HCT116 (cell line): Measurements from ENCODE around the gene LRRC1. TPM values are rescaled to one million over a fixed set of nuclear protein-coding genes. Genes with fewer than 3 reads are reported as not detected.

ENCODE experiments used
- ATAC-seq: fragments of 200-7000 bp; cut with Tn5 transposase; 2 replicates; pipeline ENCODE4 v1.9.1; 2020; ENCODE audit warnings: mild to moderate bottlenecking, moderate library complexity
- BruUV-seq: library from RNA; stranded (reverse); fragments of 400-500 nt; replicated peaks from 2 replicates; lab custom pipeline; 2021; lab: Mats Ljungman, UMichigan
- CTCF ChIA-PET: fragments of 300-600 bp; sonication (Branson Sonifier 250); formaldehyde crosslinking; loops from one replicate; lab custom pipeline; 2021; ENCODE audit warnings: antibody characterized with exemption; lab: Charles Lee
- POLR2A ChIA-PET: fragments of 300-600, 350-600 bp; sonication (Branson Sonifier 250); formaldehyde crosslinking; loops from one replicate; lab custom pipeline; 2021; ENCODE audit warnings: antibody characterized with exemption; lab: Charles Lee
- RAD21 ChIA-PET, 2 experiments: fragments of 300-600 bp; sonication (Branson Sonifier 250); formaldehyde crosslinking; loops; one replicate each; lab custom pipeline; 2023; ENCODE audit warnings: low total read pairs in 2 of 2; ENCODE audit not compliant: uncharacterized antibody in 2 of 2, unreplicated experiment in 2 of 2, low non-redundant PET in 1 of 2; lab: Charles Lee
- DNase-seq: peaks from one replicate; pipeline ENCODE4 v3.0.0-alpha.2; 2010; ENCODE audit warnings: low read depth, low spot score
- H2AFZ ChIP-seq: fragments of 200-600 bp; shearing (Covaris generic), sonication (generic); 2 replicates; pipeline ENCODE4 v1.6.1; 2017; ENCODE audit warnings: low read depth, mixed run types, mixed read lengths, antibody characterized with exemption, low read length; ENCODE audit not compliant: poor library complexity, severe bottlenecking
- H3K27ac ChIP-seq: 2 replicates; pipeline ENCODE4 v1.5.1; 2012; ENCODE audit warnings: low read depth, low read length
- H3K27me3 ChIP-seq: fragments of 200-600 bp; sonication (generic); 2 replicates; pipeline ENCODE4 v1.6.1; 2016; ENCODE audit warnings: mixed run types, low read length, mixed read lengths; ENCODE audit not compliant: insufficient read depth
- H3K36me3 ChIP-seq, 2 experiments: fragments of 200-500 bp in 1 of 2; fragments of 200-600 bp in 1 of 2; sonication (Bioruptor generic) in 1 of 2; sonication (generic) in 1 of 2; 2 replicates each; pipeline versions ENCODE4 v1.5.1 to v1.6.1; 2014 to 2016; ENCODE audit warnings: low read length in 2 of 2, inconsistent platforms in 1 of 2, mixed read lengths in 1 of 2, mixed run types in 1 of 2; ENCODE audit not compliant: insufficient read depth in 2 of 2, control insufficient read depth in 1 of 2
- H3K4me1 ChIP-seq, 2 experiments: fragments of 200-600 bp in 1 of 2; sonication (generic) in 1 of 2; 2 replicates each; pipeline versions ENCODE4 v1.5.1 to v1.6.1; 2012 to 2017; ENCODE audit warnings: low read length in 2 of 2, inconsistent platforms in 1 of 2, mild to moderate bottlenecking in 1 of 2, mixed read lengths in 1 of 2, mixed run types in 1 of 2, moderate library complexity in 1 of 2; ENCODE audit not compliant: insufficient read depth in 2 of 2, control insufficient read depth in 1 of 2
- H3K4me2 ChIP-seq: fragments of 200-600 bp; sonication (generic); 2 replicates; pipeline ENCODE4 v1.6.1; 2017; ENCODE audit warnings: mixed run types, low read length, mixed read lengths
- H3K4me3 ChIP-seq, 2 experiments: fragments of 200-600 bp in 1 of 2; sonication (generic) in 1 of 2; replicated peaks in 1 of 2; 2 replicates each; pipeline ENCODE4 v1.5.1; 2011 to 2016; ENCODE audit warnings: low read length in 2 of 2, control low read depth in 1 of 2, low read depth in 1 of 2, mild to moderate bottlenecking in 1 of 2, mixed read lengths in 1 of 2, mixed run types in 1 of 2
- H3K79me2 ChIP-seq: fragments of 200-600 bp; sonication (generic); 2 replicates; pipeline ENCODE4 v1.6.1; 2017; ENCODE audit warnings: mild to moderate bottlenecking, mixed run types, low read length, moderate library complexity, mixed read lengths; ENCODE audit not compliant: insufficient read depth
- H3K9ac ChIP-seq: fragments of 200-600 bp; sonication (generic); 2 replicates; pipeline ENCODE4 v1.6.1; 2016; ENCODE audit warnings: low read length, mixed read lengths
- H3K9me2 ChIP-seq: fragments of 200-600 bp; sonication (generic), shearing (Covaris generic); 2 replicates; pipeline ENCODE4 v1.6.1; 2017; ENCODE audit warnings: mixed run types, mild to moderate bottlenecking, moderate library complexity; ENCODE audit not compliant: insufficient read depth
- H3K9me3 ChIP-seq, 2 experiments: fragments of 200-500 bp in 1 of 2; fragments of 200-600 bp in 1 of 2; sonication (Bioruptor generic) in 1 of 2; sonication (generic) in 1 of 2; 2 replicates each; pipeline ENCODE4 v1.6.1; 2014 to 2017; ENCODE audit warnings: low read length in 2 of 2, mixed read lengths in 2 of 2, inconsistent platforms in 1 of 2, low read depth in 1 of 2, mild to moderate bottlenecking in 1 of 2, mixed run types in 1 of 2, moderate library complexity in 1 of 2; ENCODE audit not compliant: control insufficient read depth in 1 of 2, insufficient read depth in 1 of 2
- H4K20me1 ChIP-seq: fragments of 200-600 bp; sonication (generic), shearing (Covaris generic); 2 replicates; pipeline ENCODE4 v1.6.1; 2017; ENCODE audit warnings: mixed run types, mild to moderate bottlenecking, moderate library complexity; ENCODE audit not compliant: insufficient read depth
- CBX3 ChIP-seq: IDR thresholded peaks from 2 replicates; pipeline ENCODE4 v1.6.1; 2012; ENCODE audit warnings: low read depth
- CEBPB ChIP-seq: IDR thresholded peaks from 2 replicates; pipeline ENCODE4 v1.6.1; 2012; ENCODE audit warnings: low read depth
- EGR1 ChIP-seq: IDR thresholded peaks from 2 replicates; pipeline ENCODE4 v1.6.1; 2012; ENCODE audit warnings: low read depth
- ELF1 ChIP-seq: IDR thresholded peaks from 2 replicates; pipeline ENCODE4 v1.6.1; 2012; ENCODE audit warnings: low read depth, borderline replicate concordance
- EZH2 ChIP-seq: fragments of 200-600 bp; sonication (generic); IDR thresholded peaks from 2 replicates; pipeline ENCODE4 v1.6.1; 2017; ENCODE audit warnings: antibody characterized with exemption, mixed run types
- EZH2phosphoT487 ChIP-seq: fragments of 200-600 bp; IDR thresholded peaks from 2 replicates; pipeline ENCODE4 v1.6.1; 2018; ENCODE audit warnings: antibody characterized with exemption, borderline replicate concordance
- FOSL1 ChIP-seq: IDR thresholded peaks from 2 replicates; pipeline ENCODE4 v1.6.1; 2012; ENCODE audit warnings: low read depth
- JUND ChIP-seq: IDR thresholded peaks from 2 replicates; pipeline ENCODE4 v1.6.1; 2012
- POLR2A ChIP-seq: IDR thresholded peaks from 2 replicates; pipeline ENCODE4 v1.7.0; 2011; ENCODE audit warnings: borderline replicate concordance; ENCODE audit not compliant: insufficient read depth, insufficient read length; ENCODE audit errors: extremely low read depth
- SIN3A ChIP-seq: IDR thresholded peaks from 2 replicates; pipeline ENCODE4 v1.6.1; 2012; ENCODE audit warnings: low read depth
- SP1 ChIP-seq: IDR thresholded peaks from 2 replicates; pipeline ENCODE4 v1.6.1; 2012; ENCODE audit warnings: low read depth
- SRF ChIP-seq: IDR thresholded peaks from 2 replicates; pipeline ENCODE4 v1.6.1; 2012; ENCODE audit warnings: low read depth
- ZFX ChIP-seq: fragments of 450-650 bp; IDR thresholded peaks from 2 replicates; pipeline ENCODE4 v1.6.1; 2017
- ZNF274 ChIP-seq: fragments of 200-500 bp; sonication (Bioruptor generic); IDR thresholded peaks from 2 replicates; pipeline ENCODE4 v1.6.1; 2014; ENCODE audit warnings: mild to moderate bottlenecking, low read depth, low read length, inconsistent platforms
- intact Hi-C: fragments of 100-400 bp; cut with micrococcal nuclease; formaldehyde crosslinking; loops from 2 replicates; pipeline ENCODE4 v1.10.0; 2022
- total RNA-seq: library from RNA; stranded (reverse); gene quantifications from one replicate; pipeline ENCODE4 v1.2.1, GENCODE V29; 2021; ENCODE audit not compliant: unreplicated experiment
- TF ChIP-seq, protein P1 (sequence below): IDR thresholded peaks from 2 replicates; pipeline ENCODE4 v1.6.1; 2012
- TF ChIP-seq, protein P2 (sequence below): IDR thresholded peaks from 2 replicates; pipeline ENCODE4 v1.6.1; 2012
- TF ChIP-seq, protein P3 (sequence below): IDR thresholded peaks from 2 replicates; pipeline ENCODE4 v1.6.1; 2011; ENCODE audit warnings: mild to moderate bottlenecking, low read length, moderate library complexity; ENCODE audit not compliant: insufficient replicate concordance; ENCODE audit errors: extremely low read depth

Gene LRRC1
- total RNA-seq, 1 experiment from 2014 or later: 19.8 TPM

DNA sequence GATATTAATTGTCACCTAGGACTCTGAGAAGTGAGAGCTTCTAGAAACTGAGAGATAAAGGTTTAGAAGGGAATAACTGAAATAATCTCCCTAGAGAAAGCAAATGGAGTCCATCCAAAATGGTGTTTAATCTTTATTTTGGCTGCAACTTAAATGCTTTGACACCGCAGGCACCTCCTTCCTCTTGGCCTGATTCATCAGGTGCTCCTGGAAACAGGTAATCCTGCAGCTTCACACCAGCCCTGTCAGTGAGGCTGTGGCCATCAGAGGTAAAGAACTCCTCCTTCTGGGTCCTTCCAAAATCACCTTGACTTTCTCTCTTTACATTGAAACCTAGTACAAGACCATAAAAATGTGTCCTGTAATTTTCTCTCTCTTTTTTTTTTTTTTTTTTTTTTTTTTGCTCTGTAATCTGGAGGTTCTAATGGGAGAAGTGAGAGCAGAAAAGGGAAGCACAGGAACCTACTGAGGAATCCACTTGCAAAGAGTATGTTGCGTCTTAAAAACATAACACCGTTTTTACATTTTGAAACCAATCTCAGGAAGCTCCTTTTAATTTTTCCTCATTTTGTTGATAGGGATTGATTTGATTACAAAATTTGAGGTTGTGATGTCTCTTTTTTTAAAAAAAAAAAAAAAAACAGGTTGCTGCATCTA, 124.2 kb downstream of the LRRC1 start:
- no peak for TF ChIP-seq CBX3
- no peak for TF ChIP-seq JUND
- no peak for TF ChIP-seq ELF1
- TF ChIP-seq, protein P1, sequence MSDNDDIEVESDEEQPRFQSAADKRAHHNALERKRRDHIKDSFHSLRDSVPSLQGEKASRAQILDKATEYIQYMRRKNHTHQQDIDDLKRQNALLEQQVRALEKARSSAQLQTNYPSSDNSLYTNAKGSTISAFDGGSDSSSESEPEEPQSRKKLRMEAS: no peak
- TF ChIP-seq POLR2A: no peak
- no peak for TF ChIP-seq SRF
- TF ChIP-seq ZFX: no peak
- no peak for TF ChIP-seq EGR1
- no peak for TF ChIP-seq FOSL1
- no peak for TF ChIP-seq ZNF274
- H3K9me2 ChIP-seq: no peaks in the 10 kb centered on the region
- ATAC-seq (no peak), DNase-seq (no peak)
- H3K79me2 ChIP-seq: no peaks in the 10 kb centered on the region
- no peaks in the 10 kb centered on the region for H3K27me3 ChIP-seq
- POLR2A ChIA-PET: no interaction called here
- no TSS peak for BruUV-seq
- H3K4me2 ChIP-seq: no peak overlapping the region
- intact Hi-C loops: no loop called here
- no peak overlapping the region for H3K27ac ChIP-seq
- H3K36me3 ChIP-seq: 0 out of 4 replicates have a peak, but pooled peaks cover 0 to 2% of the 10 kb centered on the region in 2 experiments
- RAD21 ChIA-PET: no interaction called here
- H2AFZ ChIP-seq: no peak overlapping the region
- no peaks in the 10 kb centered on the region for H3K4me1 ChIP-seq
- H3K9ac ChIP-seq: no peak overlapping the region
- no peak overlapping the region for H3K4me3 ChIP-seq
- H4K20me1 ChIP-seq: no peaks in the 10 kb centered on the region
- CTCF ChIA-PET: no interaction called here
- no peaks in the 10 kb centered on the region for H3K9me3 ChIP-seq

DNA sequence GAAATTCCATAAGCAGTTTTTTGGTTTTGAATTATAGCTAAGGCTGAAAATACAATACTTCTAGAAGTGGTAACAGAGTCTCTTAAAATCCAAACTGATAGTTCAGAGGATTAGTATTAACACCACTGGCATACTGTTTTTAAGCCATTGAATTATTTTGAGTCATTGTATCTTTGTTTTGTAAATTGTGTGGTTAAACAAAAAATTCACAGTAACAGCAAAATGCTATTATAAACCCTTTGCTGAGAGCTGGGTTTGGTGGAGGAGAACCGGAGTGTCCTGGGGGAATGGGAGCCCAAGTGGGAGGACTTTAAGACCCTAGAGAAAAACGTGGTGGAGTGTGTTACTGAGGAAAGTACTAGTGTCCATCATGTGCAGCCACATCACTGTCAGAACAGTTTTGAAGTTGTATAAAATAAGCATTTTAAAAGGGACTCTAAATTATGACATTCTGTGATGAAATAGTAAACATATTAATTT, 125.1 kb downstream of the LRRC1 start:
- Histone ChIP-seq H3K9me2 (no peaks in the 10 kb centered on the region), H3K36me3 (0 out of 4 replicates have a peak, but pooled peaks cover 0 to 2% of the 10 kb centered on the region in 2 experiments), H4K20me1 (no peaks in the 10 kb centered on the region), H3K27me3 (no peaks in the 10 kb centered on the region), H2AFZ (no peak overlapping the region), H3K9ac (no peak overlapping the region), H3K9me3 (no peaks in the 10 kb centered on the region), H3K4me1 (peaks cover under 1 to 2% of the 10 kb centered on the region in 2 experiments; a peak in 2 of 4 replicates), H3K4me3 (no peak overlapping the region), H3K4me2 (no peak overlapping the region), H3K27ac (no peak overlapping the region), H3K79me2 (no peaks in the 10 kb centered on the region)
- intact Hi-C loops: no loop called here
- ATAC-seq (no peak), DNase-seq (no peak)
- RAD21 ChIA-PET: no interaction called here
- POLR2A ChIA-PET: no interaction called here
- CTCF ChIA-PET: no interaction called here
- no TSS peak for BruUV-seq
- no peak for TF ChIP-seq JUND
- no peak for TF ChIP-seq ZFX
- no peak for TF ChIP-seq EGR1
- TF ChIP-seq, protein P2, sequence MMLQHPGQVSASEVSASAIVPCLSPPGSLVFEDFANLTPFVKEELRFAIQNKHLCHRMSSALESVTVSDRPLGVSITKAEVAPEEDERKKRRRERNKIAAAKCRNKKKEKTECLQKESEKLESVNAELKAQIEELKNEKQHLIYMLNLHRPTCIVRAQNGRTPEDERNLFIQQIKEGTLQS: no peak
- no peak for TF ChIP-seq ZNF274
- TF ChIP-seq EZH2phosphoT487: no peak
- TF ChIP-seq, protein P3, sequence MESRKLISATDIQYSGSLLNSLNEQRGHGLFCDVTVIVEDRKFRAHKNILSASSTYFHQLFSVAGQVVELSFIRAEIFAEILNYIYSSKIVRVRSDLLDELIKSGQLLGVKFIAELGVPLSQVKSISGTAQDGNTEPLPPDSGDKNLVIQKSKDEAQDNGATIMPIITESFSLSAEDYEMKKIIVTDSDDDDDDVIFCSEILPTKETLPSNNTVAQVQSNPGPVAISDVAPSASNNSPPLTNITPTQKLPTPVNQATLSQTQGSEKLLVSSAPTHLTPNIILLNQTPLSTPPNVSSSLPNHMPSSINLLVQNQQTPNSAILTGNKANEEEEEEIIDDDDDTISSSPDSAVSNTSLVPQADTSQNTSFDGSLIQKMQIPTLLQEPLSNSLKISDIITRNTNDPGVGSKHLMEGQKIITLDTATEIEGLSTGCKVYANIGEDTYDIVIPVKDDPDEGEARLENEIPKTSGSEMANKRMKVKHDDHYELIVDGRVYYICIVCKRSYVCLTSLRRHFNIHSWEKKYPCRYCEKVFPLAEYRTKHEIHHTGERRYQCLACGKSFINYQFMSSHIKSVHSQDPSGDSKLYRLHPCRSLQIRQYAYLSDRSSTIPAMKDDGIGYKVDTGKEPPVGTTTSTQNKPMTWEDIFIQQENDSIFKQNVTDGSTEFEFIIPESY: no peak
- no peak for TF ChIP-seq CBX3
- TF ChIP-seq, protein P1: no peak
- TF ChIP-seq EZH2: no peak
- no peak for TF ChIP-seq SIN3A
- TF ChIP-seq FOSL1: no peak
- no peak for TF ChIP-seq POLR2A
- no peak for TF ChIP-seq CEBPB
- no peak for TF ChIP-seq SRF
- TF ChIP-seq SP1: no peak
